ENCODE data around the gene XYLT1.

The XYLT1 gene

GRCh38 chr16:17082095-17082882, 388.5 kb downstream of the XYLT1 start:
- TF ChIP-seq CTCF (IDR thresholded peaks at IDR 0.05; ENCODE audit: control insufficient read depth, insufficient read depth, low read depth, low read length, missing control alignments) = no peak
- DNase-seq (ENCODE audit: low read depth) = no peak
- H3K4me3 ChIP-seq (ENCODE audit: control insufficient read depth, low read depth, low read length) = no peak overlapping the region

GRCh38 chr16:17080105-17080504, 390.7 kb downstream of the XYLT1 start:
- no peak for TF ChIP-seq CTCF (IDR thresholded peaks at IDR 0.05; ENCODE audit: control insufficient read depth, insufficient read depth, low read depth, low read length, missing control alignments)
- DNase-seq (ENCODE audit: low read depth) = no peak
- no peak overlapping the region for H3K4me3 ChIP-seq (ENCODE audit: control insufficient read depth, low read depth, low read length)

- no peak for DNase-seq (ENCODE audit: low read depth)
- TF ChIP-seq CTCF (IDR thresholded peaks at IDR 0.05; ENCODE audit: control insufficient read depth, insufficient read depth, low read depth, low read length, missing control alignments) = no peak
Observed at GRCh38 chr16:17078931-17079631, 391.7 kb downstream of the XYLT1 start.

GRCh38 chr16:17076818-17077498, 393.8 kb downstream of the XYLT1 start:
- DNase-seq (ENCODE audit: low read depth) = no peak
- no peak for TF ChIP-seq CTCF (IDR thresholded peaks at IDR 0.05; ENCODE audit: control insufficient read depth, insufficient read depth, low read depth, low read length, missing control alignments)
- H3K4me3 ChIP-seq (ENCODE audit: control insufficient read depth, low read depth, low read length) = no peak overlapping the region

More at GRCh38 chr16:17078931-17079631, 391.7 kb downstream of the XYLT1 start:
- H3K4me3 ChIP-seq (ENCODE audit: control insufficient read depth, low read depth, low read length) = no peak overlapping the region

- no peak for TF ChIP-seq CTCF (IDR thresholded peaks at IDR 0.05; ENCODE audit: control insufficient read depth, insufficient read depth, low read depth, low read length, missing control alignments)
- H3K4me3 ChIP-seq (ENCODE audit: control insufficient read depth, low read depth, low read length) = no peak overlapping the region
- DNase-seq (ENCODE audit: low read depth) = no peak
Observed at GRCh38 chr16:17076092-17076754, 394.5 kb downstream of the XYLT1 start.

GRCh38 chr16:17072104-17072503, 398.7 kb downstream of the XYLT1 start:
- TF ChIP-seq CTCF (IDR thresholded peaks at IDR 0.05; ENCODE audit: control insufficient read depth, insufficient read depth, low read depth, low read length, missing control alignments) = no peak
- no peak overlapping the region for H3K4me3 ChIP-seq (ENCODE audit: control insufficient read depth, low read depth, low read length)
- no peak for DNase-seq (ENCODE audit: low read depth)
